IPS-18c (cell line): ENCODE data around the gene AGMO.

Experiments
- H3K4me3 ChIP-seq: 2 replicates; pipeline ENCODE4 v1.7.0; 2013; ENCODE audit warnings: low read depth, mild to moderate bottlenecking, low read length, moderate library complexity; ENCODE audit not compliant: insufficient read depth
- H3K9me3 ChIP-seq: one replicate; pipeline ENCODE4 v1.6.1; 2013; ENCODE audit warnings: mild to moderate bottlenecking, low read length, moderate library complexity; ENCODE audit not compliant: control insufficient read depth, insufficient read depth

AGMO gene

DNA sequence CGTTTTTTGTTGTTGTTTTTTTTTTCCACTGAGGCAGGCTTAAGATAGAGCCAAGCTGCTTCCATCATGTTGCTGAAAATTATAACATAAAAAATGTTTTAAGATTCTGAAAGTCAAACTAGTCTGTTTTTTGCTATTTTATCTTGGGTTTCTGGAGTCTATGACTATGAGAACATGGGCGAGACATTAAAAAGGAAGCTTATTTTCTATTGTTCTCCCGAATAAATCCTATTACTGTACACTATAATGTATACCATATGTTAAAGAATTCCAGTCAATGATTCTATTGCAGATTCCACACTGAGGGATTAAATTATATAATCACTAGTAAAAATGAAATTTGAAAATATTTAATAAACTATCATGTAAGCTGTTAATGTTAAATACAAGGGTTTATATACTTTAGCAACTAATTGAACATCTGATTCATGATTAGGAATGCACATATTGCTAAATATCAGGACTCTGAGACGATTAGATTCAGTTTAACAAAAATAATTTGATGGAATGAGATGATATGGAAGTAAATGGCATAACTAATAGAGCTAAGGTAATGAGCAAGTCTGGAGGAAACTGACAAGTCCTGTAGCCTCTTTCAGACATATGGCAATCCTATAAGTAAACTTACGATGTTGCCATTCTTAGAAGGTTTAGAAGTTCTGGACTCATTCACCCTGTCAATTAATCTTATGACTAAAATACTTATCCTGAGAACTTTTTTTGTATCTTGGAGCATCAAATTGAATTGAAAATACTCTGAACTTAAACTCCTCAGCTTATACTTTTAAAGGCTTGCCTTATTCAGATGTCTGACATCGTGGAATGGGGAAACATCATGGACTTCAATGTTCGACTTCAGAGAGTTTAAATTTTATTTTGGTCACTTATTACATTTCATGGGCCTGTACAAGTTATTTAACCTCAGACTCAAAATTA, 364.5 kb downstream of the AGMO start:
- no peaks in the 10 kb centered on the region for H3K9me3 ChIP-seq
- H3K4me3 ChIP-seq = no peak overlapping the region

DNA sequence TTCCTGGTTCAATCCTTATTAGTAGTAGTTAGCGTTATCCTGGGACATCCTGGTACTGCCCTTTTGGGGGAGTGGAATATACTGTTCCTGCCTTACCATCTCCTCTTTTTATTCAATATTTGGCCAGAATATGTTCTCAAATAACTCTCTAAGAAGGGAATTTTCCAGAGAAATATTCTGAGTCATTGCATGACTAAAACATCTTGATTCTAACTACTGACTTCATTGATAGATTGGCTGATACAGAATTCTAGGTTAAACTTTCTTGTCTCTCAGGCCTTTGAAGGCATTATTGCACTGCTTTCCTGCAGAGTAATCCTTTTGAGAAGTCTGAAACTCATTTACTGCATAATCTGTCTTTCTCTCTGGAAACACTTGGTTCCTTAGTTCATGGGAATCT, 383.8 kb downstream of the AGMO start:
- H3K9me3 ChIP-seq = no peaks in the 10 kb centered on the region

GRCh38 chr7:15176089-15176488, 385.7 kb downstream of the AGMO start:
- no peaks in the 10 kb centered on the region for H3K9me3 ChIP-seq
- no peak overlapping the region for H3K4me3 ChIP-seq

More for the DNA sequence above, 383.8 kb downstream of the AGMO start:
- no peak overlapping the region for H3K4me3 ChIP-seq

DNA sequence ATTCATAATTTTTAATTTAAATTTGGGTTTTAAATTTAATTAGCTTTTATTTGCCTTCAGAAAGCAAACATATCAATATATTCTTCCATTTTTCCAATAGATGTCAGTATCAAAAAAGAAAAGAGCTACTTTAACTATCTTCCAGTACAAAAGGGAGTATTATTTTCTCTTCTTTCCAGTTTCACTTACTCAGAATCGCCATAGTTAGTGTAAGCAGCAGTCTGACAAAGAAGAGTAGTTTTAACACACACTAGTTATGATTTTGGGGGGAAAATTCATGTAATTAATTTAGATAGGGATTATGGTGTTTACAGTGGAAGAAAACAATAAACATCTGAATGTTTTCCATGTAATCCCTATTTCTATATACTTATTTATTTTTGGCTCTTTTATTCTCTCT, 386.7 kb downstream of the AGMO start:
- no peak overlapping the region for H3K4me3 ChIP-seq
- H3K9me3 ChIP-seq = no peaks in the 10 kb centered on the region

- Histone ChIP-seq H3K9me3 (no peaks in the 10 kb centered on the region), H3K4me3 (no peak overlapping the region)
Measured at GRCh38 chr7:15174485-15174884, 387.3 kb downstream of the AGMO start.

- H3K9me3 ChIP-seq = no peaks in the 10 kb centered on the region
- H3K4me3 ChIP-seq = no peak overlapping the region
Measured at GRCh38 chr7:15168489-15168888, 393.3 kb downstream of the AGMO start.

- Histone ChIP-seq H3K9me3 (no peaks in the 10 kb centered on the region), H3K4me3 (no peak overlapping the region)
Measured at GRCh38 chr7:15167912-15168311, 393.9 kb downstream of the AGMO start.

DNA sequence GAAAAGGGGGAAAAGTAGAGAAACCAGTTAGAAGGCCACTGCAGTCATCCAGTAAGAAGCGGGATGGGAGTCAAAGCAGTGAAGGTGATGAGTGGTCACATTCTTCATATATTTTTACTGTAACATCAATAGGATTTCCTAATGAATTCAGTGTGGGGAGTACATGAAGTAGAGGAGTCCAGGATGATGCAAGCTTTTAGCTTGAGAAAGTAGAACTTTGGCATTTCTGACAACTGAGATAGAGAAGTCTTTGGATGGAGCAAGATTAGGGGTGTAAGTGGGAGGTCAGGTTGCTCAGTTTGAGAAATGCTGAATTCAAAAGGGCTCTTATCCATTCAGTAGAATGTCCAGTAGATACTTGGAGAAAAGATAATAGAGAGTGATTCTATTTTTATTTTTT, 395.2 kb downstream of the AGMO start:
- no peaks in the 10 kb centered on the region for H3K9me3 ChIP-seq
- H3K4me3 ChIP-seq = no peak overlapping the region

- H3K9me3 ChIP-seq = no peaks in the 10 kb centered on the region
- no peak overlapping the region for H3K4me3 ChIP-seq
Measured at GRCh38 chr7:15159261-15159660, 402.6 kb downstream of the AGMO start.

- Histone ChIP-seq H3K9me3 (no peaks in the 10 kb centered on the region), H3K4me3 (no peak overlapping the region)
Measured at GRCh38 chr7:15158141-15158810, 403.5 kb downstream of the AGMO start.
